ENCODE results near the gene C20orf202.

The C20orf202 gene

DNA sequence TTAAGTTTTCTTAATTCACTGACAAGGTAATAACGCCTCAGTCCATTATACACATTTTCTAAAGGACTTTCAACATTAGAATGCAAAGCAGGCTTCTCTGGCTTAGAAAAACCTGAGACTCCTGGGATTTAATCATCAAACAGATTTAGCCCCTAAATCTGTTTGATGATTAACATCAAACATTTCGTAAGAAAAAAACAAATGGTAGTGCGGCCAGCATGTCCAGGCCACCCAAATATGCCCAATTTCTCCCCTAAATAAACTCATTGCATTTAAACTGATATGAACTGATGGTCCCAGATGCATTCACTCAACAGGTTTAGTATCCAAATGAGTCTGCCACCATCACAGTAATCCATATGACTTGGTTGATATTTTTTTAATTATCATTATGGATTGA, 24.6 kb upstream of the C20orf202 start:
- DNase-seq (ENCODE audit: low spot score) = no peak
- CTCF ChIA-PET = no interaction called here
- H3K27ac ChIP-seq = no peak overlapping the region
- TF ChIP-seq, protein P1, sequence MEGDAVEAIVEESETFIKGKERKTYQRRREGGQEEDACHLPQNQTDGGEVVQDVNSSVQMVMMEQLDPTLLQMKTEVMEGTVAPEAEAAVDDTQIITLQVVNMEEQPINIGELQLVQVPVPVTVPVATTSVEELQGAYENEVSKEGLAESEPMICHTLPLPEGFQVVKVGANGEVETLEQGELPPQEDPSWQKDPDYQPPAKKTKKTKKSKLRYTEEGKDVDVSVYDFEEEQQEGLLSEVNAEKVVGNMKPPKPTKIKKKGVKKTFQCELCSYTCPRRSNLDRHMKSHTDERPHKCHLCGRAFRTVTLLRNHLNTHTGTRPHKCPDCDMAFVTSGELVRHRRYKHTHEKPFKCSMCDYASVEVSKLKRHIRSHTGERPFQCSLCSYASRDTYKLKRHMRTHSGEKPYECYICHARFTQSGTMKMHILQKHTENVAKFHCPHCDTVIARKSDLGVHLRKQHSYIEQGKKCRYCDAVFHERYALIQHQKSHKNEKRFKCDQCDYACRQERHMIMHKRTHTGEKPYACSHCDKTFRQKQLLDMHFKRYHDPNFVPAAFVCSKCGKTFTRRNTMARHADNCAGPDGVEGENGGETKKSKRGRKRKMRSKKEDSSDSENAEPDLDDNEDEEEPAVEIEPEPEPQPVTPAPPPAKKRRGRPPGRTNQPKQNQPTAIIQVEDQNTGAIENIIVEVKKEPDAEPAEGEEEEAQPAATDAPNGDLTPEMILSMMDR (conservative IDR thresholded peaks at IDR 0.05; ENCODE audit: low read depth) = no peak
- POLR2A ChIA-PET (ENCODE audit: low non-redundant PET) = interaction anchor here (0.6 kb wide), 1 partner anchor 8 kb away, joined by 3 read pairs; no protein-coding TSS in a partner anchor

DNA sequence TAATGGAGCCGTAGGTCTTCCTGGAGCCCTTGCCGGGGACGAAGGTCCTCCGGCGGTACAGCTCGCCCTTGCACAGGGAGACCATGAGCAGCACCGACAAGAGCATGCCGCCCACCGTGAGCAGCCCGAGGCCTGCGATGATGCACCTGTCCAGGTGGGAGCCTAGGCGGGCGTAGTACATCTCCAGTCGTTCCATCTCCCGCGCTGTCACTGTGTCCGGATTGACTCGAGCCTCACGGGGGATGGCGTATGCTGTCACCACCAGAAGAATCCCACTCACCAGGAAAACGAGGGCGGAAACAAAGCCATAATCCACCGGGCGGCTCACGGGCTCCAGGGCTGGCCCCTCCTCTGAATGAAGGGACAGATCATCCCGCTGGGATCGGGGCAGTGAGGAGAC, 22.3 kb upstream of the C20orf202 start:
- DNase-seq (ENCODE audit: low spot score) = no peak
- H3K27ac ChIP-seq = no peak overlapping the region
- TF ChIP-seq, protein P1 (conservative IDR thresholded peaks at IDR 0.05; ENCODE audit: low read depth) = no peak
- ChIA-PET CTCF (no interaction called here), POLR2A (ENCODE audit: low non-redundant PET) (no interaction called here)

DNA sequence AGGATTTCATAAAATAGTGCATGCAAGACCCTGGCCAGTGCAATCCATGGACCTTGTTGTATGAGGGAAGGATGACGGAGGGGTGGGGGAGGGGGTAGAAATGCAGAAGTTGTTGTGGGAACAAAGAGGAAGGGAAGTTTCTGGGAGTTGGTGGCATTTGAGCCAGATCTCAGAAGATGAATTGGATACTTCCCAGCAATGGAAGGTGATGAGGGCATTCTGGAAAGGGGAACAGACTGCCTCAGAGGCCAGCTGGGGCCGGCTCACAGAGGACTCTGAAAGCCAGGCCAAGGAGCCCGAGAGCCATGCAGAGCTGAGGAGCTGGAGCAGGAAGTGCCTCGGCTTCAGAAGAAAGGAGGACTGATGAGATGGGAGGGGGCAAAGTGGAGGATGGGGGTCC, 21.1 kb upstream of the C20orf202 start:
- DNase-seq (ENCODE audit: low spot score) = no peak
- CTCF ChIA-PET = no interaction called here
- TF ChIP-seq, protein P1 (conservative IDR thresholded peaks at IDR 0.05; ENCODE audit: low read depth) = no peak
- no peak overlapping the region for H3K27ac ChIP-seq
- POLR2A ChIA-PET (ENCODE audit: low non-redundant PET) = no interaction called here

DNA sequence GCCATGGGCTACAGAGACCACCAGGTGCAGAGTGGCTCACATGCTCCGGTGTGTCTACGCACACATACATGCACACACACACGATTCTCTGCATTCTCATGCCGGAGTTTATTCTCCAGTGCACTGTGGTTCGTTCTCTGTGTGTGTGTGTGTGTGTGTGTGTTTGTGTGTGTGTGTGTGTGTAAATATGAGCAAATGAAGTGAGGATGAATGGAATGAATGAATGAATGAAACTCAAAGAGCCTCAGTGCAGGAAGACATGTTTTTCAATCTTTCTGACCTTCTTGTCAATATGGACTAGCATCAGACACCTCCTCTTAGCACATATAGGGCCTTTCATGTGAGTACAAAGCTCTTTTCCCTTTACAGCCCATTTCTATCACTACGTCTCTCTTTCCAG, 20.1 kb upstream of the C20orf202 start:
- TF ChIP-seq, protein P1 (conservative IDR thresholded peaks at IDR 0.05; ENCODE audit: low read depth) = no peak
- CTCF ChIA-PET = no interaction called here
- POLR2A ChIA-PET (ENCODE audit: low non-redundant PET) = no interaction called here
- no peak overlapping the region for H3K27ac ChIP-seq
- DNase-seq (ENCODE audit: low spot score) = no peak

DNA sequence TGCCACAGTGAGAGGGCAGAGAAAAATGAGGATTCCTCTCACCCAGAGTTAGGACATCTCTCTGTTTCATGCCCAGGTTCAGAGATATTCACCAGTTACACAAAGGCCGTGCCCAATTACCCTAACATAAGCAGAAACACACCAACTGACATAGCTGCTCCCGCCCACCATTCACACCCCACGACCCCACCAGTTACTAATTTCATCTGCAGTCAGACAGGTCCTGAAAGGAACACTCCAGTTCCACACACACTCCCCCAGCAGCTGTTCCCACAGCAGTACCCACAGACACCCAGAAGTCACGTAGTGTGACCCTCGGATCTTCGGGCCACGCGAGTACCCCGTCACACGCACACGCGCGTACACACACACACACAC, 19.0 kb upstream of the C20orf202 start:
- POLR2A ChIA-PET (ENCODE audit: low non-redundant PET) = no interaction called here
- TF ChIP-seq, protein P1 (conservative IDR thresholded peaks at IDR 0.05; ENCODE audit: low read depth) = no peak
- DNase-seq (ENCODE audit: low spot score) = no peak
- no peak overlapping the region for H3K27ac ChIP-seq
- CTCF ChIA-PET = interaction anchor here (0.5 to 1.4 kb wide), 4 partner anchors 76 to 1340 kb away, joined by 3 to 6 read pairs (median 4); no protein-coding TSS in a partner anchor

DNA sequence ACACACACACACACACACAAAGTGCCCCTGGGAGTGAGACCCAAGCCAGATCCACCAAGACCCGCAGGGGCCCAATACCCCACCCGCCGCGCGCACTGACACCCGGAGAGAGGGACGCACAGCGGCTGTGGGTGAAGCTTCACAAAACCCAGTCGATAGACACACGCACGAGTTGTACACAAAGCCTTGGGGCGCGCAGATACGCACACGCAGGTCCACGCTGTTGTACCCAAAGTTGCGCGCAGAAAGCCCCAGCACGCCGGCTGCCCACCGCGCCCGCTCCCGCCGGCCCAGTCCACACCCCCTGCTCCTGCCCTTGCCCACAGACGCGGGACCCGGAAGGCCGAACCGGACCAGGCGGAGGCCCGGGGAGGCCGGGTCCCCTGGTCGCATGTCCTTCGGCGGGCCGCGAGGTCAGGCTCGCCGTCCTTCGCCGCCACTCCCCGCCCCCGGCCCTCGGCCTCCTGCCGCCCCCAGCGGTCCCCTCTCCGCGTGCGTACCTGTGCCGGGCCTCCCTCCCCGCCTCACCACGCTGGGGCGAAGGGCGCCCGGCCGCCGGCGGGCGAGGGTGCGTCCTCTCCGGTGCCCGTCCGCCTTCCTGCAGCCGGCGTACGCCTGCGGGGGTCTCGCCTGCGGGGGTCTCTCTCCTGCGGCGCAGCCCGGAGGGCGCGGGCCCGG, 18.5 kb upstream of the C20orf202 start, which contains the start of gene TMEM74B:
Gene TMEM74B, minus strand, starts transcription at position 344 of the 678 bp plus-strand sequence. CDS start 1,180 bp downstream, outside the sequence.
- no peak for DNase-seq (ENCODE audit: low spot score)
- H3K27ac ChIP-seq = no peak within 1 kb of the TSS
- POLR2A ChIA-PET (ENCODE audit: low non-redundant PET) = no interaction called here
- TF ChIP-seq, protein P1 (conservative IDR thresholded peaks at IDR 0.05; ENCODE audit: low read depth) = no peak
- CTCF ChIA-PET = interaction anchor here (0.5 to 1.4 kb wide), 6 partner anchors 65 to 1340 kb away, joined by 3 to 6 read pairs (median 4); no protein-coding TSS in a partner anchor

Data from RWPE1 (cell line).